Mucosa of descending colon (tissue), 3 donors: ENCODE measurements around the gene HEYL. TPM values are rescaled to one million over a fixed set of nuclear protein-coding genes. Genes with fewer than 3 reads are reported as not detected.

Experiments
- ATAC-seq: fragments of 200-7000 bp; cut with Tn5 transposase; one replicate; pipeline ENCODE4 v1.9.1; 2020; ENCODE audit warnings: mild to moderate bottlenecking, moderate library complexity
- DNase-seq, 3 donors: peaks; one replicate each; pipeline ENCODE4 v3.0.0-alpha.2; 2020
- H3K36me3 ChIP-seq: fragments of 200-600 bp; one replicate; pipeline ENCODE4 v1.8.0; 2021; ENCODE audit warnings: low read depth, mild to moderate bottlenecking
- H3K4me1 ChIP-seq: fragments of 200-600 bp; one replicate; pipeline ENCODE4 v1.8.0; 2021; ENCODE audit warnings: low read depth, mild to moderate bottlenecking
- H3K4me3 ChIP-seq: fragments of 200-600 bp; one replicate; pipeline ENCODE4 v1.8.0; 2021; ENCODE audit warnings: mild to moderate bottlenecking
- H3K9me3 ChIP-seq: fragments of 200-600 bp; one replicate; pipeline ENCODE4 v1.8.0; 2021; ENCODE audit warnings: mild to moderate bottlenecking
- intact Hi-C, 2 donors: fragments of 100-400 bp; cut with DNase I in 1 of 2; cut with micrococcal nuclease in 1 of 2; formaldehyde crosslinking; loops; one replicate each; pipeline versions ENCODE4 v1.11.0 to v1.11.1; 2022; cut with DNase I, micrococcal nuclease
- total RNA-seq, 3 donors: library from RNA; stranded (reverse); fragmentation: NEBNext Ultra II Directional in 2 of 3; extraction: Animal tissue kit (Norgen Biotek cat#: 25700) in 2 of 3; gene quantifications; one replicate each; pipeline versions ENCODE4 v1.2.1 to v1.2.4, GENCODE V29; 2021 to 2023
- TF ChIP-seq, protein P1 (sequence below): fragments of 200-600 bp; IDR thresholded peaks from one replicate; pipeline ENCODE4 v1.8.0; 2022; ENCODE audit warnings: antibody characterized with exemption, mild to moderate bottlenecking
- donor health status: DM: no; HTN: no; CAD: no; lungs with moderate emphysema.
- donor health status: DM: no; HTN: no; CAD: no.
- donor health status: DM: no; HTN: yes; CAD: no.

Gene HEYL
- total RNA-seq, 3 donors from 2014 or later: 2.3 to 3.5 (median 2.4) TPM

DNA sequence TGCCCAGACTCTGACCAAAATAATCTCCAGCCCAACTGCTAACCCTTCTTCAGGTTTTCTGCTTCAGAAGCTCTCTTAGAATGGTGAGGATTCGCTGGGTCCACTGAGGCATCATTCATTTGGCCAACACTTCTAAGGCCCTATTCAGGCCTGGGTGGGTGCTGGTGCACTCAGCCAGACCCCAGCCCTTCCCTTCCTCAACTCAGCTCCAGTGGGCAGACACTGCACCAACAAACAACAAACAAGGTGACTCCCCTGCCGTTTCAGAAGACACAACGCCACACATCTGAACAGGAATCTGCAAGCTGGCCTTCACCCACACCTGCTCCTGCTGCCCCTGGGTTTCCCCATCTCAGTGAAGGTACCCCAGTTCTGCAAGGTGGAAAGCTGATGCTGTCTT, 6.0 kb downstream of the HEYL start:
- ATAC-seq (no peak), DNase-seq (no peak)
- intact Hi-C loops: no loop called here
- TF ChIP-seq, protein P1, sequence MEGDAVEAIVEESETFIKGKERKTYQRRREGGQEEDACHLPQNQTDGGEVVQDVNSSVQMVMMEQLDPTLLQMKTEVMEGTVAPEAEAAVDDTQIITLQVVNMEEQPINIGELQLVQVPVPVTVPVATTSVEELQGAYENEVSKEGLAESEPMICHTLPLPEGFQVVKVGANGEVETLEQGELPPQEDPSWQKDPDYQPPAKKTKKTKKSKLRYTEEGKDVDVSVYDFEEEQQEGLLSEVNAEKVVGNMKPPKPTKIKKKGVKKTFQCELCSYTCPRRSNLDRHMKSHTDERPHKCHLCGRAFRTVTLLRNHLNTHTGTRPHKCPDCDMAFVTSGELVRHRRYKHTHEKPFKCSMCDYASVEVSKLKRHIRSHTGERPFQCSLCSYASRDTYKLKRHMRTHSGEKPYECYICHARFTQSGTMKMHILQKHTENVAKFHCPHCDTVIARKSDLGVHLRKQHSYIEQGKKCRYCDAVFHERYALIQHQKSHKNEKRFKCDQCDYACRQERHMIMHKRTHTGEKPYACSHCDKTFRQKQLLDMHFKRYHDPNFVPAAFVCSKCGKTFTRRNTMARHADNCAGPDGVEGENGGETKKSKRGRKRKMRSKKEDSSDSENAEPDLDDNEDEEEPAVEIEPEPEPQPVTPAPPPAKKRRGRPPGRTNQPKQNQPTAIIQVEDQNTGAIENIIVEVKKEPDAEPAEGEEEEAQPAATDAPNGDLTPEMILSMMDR: no peak
- no peaks in the 10 kb centered on the region for H3K4me1 ChIP-seq
- no peaks in the 10 kb centered on the region for H3K36me3 ChIP-seq
- no peak overlapping the region for H3K4me3 ChIP-seq
- no peaks in the 10 kb centered on the region for H3K9me3 ChIP-seq

DNA sequence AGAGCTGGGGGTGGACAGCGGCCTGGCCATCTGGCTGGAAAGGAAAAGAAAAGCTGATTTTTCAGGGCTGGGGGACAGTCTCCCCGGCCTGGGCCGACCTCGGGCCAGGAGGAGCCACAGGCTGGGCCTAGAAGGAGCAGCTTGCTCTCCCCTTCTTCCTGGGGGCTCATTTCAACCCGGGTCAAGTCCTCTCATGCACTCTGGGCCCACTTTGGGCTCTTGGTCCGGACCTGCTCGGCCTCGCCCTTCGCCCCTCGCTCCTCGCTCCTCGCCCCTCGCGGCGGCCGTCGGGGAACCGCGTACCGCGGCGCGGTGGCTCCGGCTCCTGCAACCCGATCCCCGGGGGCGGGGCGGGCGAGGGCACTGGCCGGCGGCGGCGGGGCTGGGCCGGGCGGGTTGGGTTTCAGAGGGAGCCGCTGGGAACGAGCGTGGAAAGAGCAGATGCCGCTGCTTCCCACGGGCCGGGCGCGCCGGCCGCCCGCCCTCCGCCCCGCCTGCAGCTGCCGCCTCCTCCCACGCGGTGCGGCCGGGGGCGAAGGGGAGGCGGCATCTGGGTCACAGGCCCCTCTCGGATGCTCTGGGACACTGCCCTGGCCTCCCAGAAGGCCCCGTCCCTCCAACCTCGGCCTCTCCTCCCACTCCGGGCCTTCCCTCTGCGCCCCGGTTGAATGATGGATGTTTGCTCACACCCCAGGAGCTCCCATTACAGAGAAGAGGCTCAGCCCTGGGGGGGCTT, 6.6 kb downstream of the HEYL start:
- H3K36me3 ChIP-seq: no peaks in the 10 kb centered on the region
- H3K4me3 ChIP-seq: no peak overlapping the region
- no peaks in the 10 kb centered on the region for H3K9me3 ChIP-seq
- TF ChIP-seq, protein P1: no peak
- intact Hi-C loops: no loop called here
- ATAC-seq (peak; percentile 73), DNase-seq (peak in 2 of 3 donors; percentile 31 to 44)
- H3K4me1 ChIP-seq: no peaks in the 10 kb centered on the region

DNA sequence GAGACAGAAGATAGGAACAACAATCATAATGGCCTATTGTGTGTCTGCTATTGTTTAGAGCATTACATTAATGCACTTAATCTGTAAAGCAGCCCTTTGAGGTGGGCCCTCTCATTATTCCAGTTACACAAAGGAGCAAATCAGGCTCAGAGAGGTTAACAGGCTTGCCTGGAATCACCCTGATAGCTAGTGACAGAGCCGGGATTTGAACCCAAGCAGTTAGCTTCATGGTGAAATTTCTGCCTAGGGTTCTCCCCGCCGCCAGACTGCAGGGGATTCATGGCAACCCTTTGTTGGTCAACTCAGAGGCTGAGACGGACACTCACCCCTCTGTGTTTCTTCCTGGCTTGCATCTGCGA, 7.1 kb downstream of the HEYL start:
- ATAC-seq: no peak
- no peak for DNase-seq
- Histone ChIP-seq H3K9me3 (no peaks in the 10 kb centered on the region), H3K36me3 (no peaks in the 10 kb centered on the region), H3K4me3 (no peak overlapping the region), H3K4me1 (no peaks in the 10 kb centered on the region)
- intact Hi-C loops: no loop called here
- TF ChIP-seq, protein P1: no peak

DNA sequence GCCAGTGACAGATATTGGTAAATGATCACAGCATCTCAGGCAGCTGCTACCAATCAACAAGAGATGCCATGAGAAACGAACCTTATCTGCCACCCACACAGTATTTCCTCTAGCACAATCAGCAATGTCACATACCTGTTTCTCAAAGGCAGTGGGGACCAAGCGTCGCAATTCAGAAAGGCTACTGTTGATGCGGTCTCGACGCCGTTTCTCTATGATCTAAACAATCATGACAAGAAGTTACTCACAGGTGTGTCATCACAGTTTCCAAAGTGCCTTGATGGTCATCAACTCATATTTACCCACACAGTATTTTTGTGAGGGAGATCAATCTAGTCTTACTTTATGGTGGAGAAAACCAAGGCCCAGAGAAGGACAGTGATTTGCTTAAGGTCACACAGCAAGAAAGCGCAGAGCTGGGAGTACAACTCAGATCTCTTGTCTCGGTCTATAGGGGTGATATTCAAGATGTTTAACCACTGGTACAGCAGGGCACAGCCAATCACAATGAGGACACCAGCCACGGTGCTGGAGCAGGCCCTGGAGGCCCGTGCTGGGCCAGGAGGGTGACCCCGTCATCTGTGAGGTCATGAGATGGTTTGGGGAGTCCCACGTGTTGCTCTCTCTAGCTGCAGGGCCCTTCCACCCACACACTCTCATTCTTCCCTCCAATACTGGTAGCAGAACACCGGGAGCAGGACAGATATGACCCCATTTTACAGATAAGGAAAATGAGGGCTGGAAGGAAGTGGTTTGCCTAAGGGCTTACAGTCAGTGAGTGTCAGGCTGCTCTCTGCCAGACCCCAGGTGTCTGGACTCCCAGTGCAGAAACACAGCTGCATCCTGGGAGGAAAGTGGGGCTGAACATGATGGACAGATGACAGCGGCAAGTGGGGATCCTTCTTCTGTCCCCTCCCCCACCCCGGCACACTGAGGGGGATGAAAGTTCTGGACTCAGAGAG, 7.8 kb downstream of the HEYL start:
- intact Hi-C loops: no loop called here
- TF ChIP-seq, protein P1: no peak
- H3K4me1 ChIP-seq: no peaks in the 10 kb centered on the region
- DNase-seq (no peak), ATAC-seq (no peak)
- H3K36me3 ChIP-seq: no peaks in the 10 kb centered on the region
- H3K9me3 ChIP-seq: no peaks in the 10 kb centered on the region
- no peak overlapping the region for H3K4me3 ChIP-seq

DNA sequence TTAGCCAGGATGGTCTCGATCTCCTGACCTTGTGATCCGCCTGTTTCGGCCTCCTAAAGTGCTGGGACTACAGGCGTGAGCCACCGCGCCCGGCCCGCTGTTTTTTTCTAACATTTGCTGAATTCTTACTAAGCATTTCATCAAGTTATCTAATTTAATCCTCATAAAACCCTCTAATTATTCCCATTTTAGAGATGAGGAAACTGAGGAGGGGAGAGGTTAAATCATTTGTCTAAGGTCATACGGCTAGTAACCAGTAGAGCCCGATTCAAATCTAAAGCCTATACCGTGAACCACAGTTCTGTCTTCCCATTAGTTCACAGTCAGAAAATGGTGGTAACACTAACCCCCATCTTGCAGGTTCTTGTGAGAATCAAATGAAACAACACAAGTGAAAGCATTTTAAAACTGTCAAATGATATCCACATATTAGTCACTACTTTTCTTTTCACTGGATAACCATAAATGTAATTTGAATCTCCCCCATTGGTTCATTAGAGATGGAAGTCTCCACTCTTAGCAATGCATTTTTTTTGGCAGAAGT, 10.6 kb downstream of the HEYL start:
- ATAC-seq (no peak), DNase-seq (no peak)
- H3K9me3 ChIP-seq: no peaks in the 10 kb centered on the region
- H3K4me1 ChIP-seq: no peaks in the 10 kb centered on the region
- TF ChIP-seq, protein P1: no peak
- no peak overlapping the region for H3K4me3 ChIP-seq
- no peaks in the 10 kb centered on the region for H3K36me3 ChIP-seq
- intact Hi-C loops: no loop called here
